Endothelial cell of umbilical vein (primary cell): ENCODE data around the gene COL23A1.

Source experiments
- EZH2 ChIP-seq: IDR thresholded peaks from 2 replicates; pipeline ENCODE4 v1.6.1; 2012; ENCODE audit warnings: borderline replicate concordance, low read depth, mild to moderate bottlenecking, moderate library complexity, low read length, inconsistent platforms; ENCODE audit not compliant: severe bottlenecking
- FOS ChIP-seq: IDR thresholded peaks from 2 replicates; pipeline ENCODE4 v1.6.1; 2011; ENCODE audit warnings: mild to moderate bottlenecking, low read length, moderate library complexity, borderline replicate concordance; ENCODE audit not compliant: insufficient read depth
- GATA2 ChIP-seq: IDR thresholded peaks from 2 replicates; pipeline ENCODE4 v1.7.0; 2011; ENCODE audit warnings: low read depth, mild to moderate bottlenecking, moderate library complexity, mixed read lengths, low read length; ENCODE audit not compliant: insufficient read length, insufficient read depth
- JUN ChIP-seq: IDR thresholded peaks from 2 replicates; pipeline ENCODE4 v1.6.1; 2011; ENCODE audit warnings: borderline replicate concordance, low read depth; ENCODE audit not compliant: insufficient read length, insufficient read depth
- MYC ChIP-seq: IDR thresholded peaks from one replicate; pipeline ENCODE4 v1.6.1; 2011; ENCODE audit warnings: mild to moderate bottlenecking, low read depth, low read length
- POLR2A ChIP-seq: IDR thresholded peaks from 2 replicates; pipeline ENCODE4 v1.6.1; 2012; ENCODE audit warnings: low read depth, mild to moderate bottlenecking, control low read depth, low read length
- POLR2AphosphoS5 ChIP-seq: IDR thresholded peaks from 2 replicates; pipeline ENCODE4 v1.6.1; 2012; ENCODE audit warnings: low read depth, mild to moderate bottlenecking, control low read depth, low read length, moderate library complexity; ENCODE audit not compliant: insufficient read depth
- TF ChIP-seq, protein P1 (sequence below), 2 donors: IDR thresholded peaks; 1 replicate in 1 of 2; 2 replicates in 1 of 2; pipeline ENCODE4 v1.5.1; 2011; ENCODE audit warnings: low read length in 2 of 2, mild to moderate bottlenecking in 2 of 2, moderate library complexity in 2 of 2, control low read depth in 1 of 2, inconsistent platforms in 1 of 2, low read depth in 1 of 2; ENCODE audit not compliant: insufficient read depth in 1 of 2; ENCODE audit errors: extremely low read depth in 1 of 2
- TF ChIP-seq, protein P2 (sequence below): IDR thresholded peaks from 2 replicates; pipeline ENCODE4 v1.6.1; 2011; ENCODE audit not compliant: insufficient read depth, insufficient read length

DNA sequence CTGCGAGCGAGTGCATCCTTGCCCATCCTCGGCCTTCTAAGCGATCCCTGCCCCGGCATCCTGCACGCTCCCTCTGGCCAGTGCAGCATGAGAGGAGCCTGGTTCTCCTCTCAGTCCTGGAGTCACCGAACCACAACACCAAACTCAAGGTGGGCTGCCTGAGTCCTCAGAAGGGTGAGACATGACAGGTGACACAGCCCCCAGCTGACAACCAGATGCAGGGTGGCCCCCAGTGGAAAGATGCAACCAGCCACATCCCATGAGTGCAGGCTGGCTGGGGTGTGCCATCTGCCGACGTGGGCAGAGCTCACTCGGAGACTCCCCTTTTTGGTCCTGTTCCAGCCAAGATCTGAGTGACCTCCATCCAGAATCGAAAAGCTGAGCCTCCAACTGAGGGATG, 58.4 kb downstream of the COL23A1 start:
- TF ChIP-seq POLR2A (no peak), JUN (no peak), POLR2AphosphoS5 (no peak), GATA2 (no peak), EZH2 (no peak), FOS (no peak), MYC (no peak)
- TF ChIP-seq, protein P1, sequence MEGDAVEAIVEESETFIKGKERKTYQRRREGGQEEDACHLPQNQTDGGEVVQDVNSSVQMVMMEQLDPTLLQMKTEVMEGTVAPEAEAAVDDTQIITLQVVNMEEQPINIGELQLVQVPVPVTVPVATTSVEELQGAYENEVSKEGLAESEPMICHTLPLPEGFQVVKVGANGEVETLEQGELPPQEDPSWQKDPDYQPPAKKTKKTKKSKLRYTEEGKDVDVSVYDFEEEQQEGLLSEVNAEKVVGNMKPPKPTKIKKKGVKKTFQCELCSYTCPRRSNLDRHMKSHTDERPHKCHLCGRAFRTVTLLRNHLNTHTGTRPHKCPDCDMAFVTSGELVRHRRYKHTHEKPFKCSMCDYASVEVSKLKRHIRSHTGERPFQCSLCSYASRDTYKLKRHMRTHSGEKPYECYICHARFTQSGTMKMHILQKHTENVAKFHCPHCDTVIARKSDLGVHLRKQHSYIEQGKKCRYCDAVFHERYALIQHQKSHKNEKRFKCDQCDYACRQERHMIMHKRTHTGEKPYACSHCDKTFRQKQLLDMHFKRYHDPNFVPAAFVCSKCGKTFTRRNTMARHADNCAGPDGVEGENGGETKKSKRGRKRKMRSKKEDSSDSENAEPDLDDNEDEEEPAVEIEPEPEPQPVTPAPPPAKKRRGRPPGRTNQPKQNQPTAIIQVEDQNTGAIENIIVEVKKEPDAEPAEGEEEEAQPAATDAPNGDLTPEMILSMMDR (IDR thresholded peaks at IDR 0.05; ENCODE audit: extremely low read depth in 1 of 2, insufficient read depth in 1 of 2, low read depth in 1 of 2, low read length in 2 of 2) = no peak
- TF ChIP-seq, protein P2, sequence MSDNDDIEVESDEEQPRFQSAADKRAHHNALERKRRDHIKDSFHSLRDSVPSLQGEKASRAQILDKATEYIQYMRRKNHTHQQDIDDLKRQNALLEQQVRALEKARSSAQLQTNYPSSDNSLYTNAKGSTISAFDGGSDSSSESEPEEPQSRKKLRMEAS = no peak
